NCI-H1417 treated with DMSO at 0.1 percent for 48 hours (cell line): ENCODE measurements around the gene RBBP5.
"Not testable (repeated sequence)": the region's sequence is repeated elsewhere in the genome, so short reads cannot be mapped to it uniquely, and the experiment has no call there.

Experiments used
- DNase-seq: peaks from one replicate; lab custom pipeline; 2025; lab: John Stamatoyannopoulos, UW

The RBBP5 gene, protein sequence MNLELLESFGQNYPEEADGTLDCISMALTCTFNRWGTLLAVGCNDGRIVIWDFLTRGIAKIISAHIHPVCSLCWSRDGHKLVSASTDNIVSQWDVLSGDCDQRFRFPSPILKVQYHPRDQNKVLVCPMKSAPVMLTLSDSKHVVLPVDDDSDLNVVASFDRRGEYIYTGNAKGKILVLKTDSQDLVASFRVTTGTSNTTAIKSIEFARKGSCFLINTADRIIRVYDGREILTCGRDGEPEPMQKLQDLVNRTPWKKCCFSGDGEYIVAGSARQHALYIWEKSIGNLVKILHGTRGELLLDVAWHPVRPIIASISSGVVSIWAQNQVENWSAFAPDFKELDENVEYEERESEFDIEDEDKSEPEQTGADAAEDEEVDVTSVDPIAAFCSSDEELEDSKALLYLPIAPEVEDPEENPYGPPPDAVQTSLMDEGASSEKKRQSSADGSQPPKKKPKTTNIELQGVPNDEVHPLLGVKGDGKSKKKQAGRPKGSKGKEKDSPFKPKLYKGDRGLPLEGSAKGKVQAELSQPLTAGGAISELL

DNA sequence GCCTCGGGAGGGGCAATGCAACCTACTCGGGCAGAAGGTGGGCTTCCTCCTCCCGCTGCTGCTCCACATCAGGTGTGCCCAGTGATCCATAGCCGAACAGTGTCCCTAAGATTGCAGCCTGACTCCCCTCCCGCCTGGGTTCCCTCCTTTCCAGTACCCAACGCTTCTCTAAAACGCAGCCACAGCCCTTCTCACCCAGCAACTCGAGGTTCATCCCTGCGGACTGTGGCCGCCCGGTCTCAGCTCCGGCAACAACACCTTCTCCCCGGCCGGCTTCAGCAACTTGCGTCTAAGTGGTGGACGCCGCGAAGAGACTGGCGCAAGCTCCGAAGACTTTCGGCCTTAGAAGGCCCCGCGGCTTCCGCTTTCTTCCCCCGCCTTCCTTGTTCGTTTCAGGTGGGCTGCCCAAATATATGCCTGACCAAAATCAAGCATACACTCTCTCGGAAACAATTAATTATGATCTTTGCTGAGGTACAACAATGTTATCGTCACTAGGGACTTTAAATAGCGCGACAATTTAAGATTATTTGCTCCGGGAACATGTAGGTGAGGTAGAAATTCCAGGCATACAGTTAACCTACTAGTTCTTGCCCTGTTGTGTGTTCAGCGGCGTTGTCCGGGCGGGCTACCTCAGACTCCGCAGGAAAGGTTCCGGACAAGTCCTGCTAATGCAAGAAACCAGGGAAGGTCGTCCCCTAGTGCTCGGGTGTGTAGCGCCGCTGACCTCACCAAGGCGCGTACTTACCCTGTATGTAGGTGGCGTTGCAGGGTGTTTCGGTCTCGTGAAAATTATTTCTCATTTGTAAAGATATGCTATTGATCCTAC, at the start of gene RBBP5:
TSS of gene RBBP5 (minus strand) at position 319 of the 829 bp plus-strand sequence. CDS start at position 214, 105 bp downstream.
- DNase-seq: peak; percentile 96

DNA sequence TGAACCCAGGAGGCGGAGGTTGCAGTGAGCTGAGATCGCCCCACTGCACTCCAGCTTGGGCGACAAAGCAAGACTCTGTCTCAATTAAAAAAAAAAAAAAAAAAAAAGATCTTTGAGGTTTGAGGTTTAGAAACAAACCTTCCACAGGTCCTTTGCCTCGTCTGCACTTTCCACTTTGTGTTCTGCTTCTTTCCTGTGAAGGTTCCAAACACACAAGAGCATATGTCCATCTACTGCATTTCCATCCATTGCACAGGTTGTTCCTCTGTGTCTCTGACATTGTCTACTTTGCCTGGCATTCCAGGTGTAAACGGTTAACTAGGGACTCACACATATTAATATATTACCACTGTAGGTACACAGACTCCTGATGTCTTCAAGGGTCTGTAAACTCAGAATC, 49.6 kb upstream of the RBBP5 start:
- DNase-seq: no peak

DNA sequence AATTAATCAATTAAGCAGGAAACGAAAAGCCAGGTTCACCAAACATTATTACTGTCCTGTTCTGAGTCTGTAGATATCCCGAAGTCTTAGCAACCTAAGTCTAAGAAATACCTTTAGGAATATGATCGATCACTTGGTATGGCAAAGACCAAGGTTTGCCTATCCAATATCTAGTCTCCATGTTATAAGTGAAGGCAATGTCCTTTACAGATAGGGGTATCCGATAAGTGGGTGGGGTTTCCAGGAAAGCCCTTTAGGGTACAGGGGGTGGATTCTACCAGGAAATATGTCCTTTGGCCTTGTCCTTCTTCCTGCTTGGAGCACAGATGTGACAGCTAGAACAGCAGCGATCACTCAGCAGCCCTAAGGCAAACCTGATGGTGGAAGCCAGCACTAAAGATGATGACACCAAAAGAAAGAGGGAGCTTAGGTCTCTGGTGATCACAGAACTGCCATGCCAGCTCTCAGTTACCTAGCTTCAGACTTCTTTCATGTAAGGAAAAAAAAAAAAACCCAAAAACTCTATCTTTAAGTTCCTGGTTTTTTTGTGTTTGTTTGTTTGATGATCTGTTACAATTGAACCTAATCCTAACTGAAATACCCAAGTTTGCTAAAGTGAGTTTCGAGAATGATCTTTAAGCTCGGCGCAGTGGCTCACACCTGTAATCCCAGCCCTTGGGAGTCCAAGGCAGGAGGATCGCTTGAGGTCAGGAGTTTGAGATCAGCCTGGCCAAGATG, 48.9 kb upstream of the RBBP5 start:
- DNase-seq: no peak

DNA sequence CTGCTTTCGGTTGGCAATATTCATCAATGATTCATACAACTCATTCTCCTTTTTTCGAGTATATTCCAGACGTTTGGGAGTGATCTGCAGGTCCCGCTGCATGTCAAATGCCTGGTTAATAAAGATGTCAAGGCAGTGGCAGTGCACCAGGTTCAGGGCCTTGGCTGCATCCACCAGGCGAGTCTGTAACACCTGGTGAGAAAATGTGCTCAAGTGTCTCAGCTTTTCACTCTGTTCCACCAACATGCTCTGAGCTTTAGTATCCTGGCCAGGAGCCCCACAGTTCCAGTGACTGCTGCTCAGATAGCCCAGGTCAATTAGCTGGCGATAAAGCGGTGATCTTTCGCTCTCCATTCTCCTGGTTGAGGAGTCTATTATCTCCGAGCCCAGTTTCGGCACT, 47.5 kb upstream of the RBBP5 start:
- no peak for DNase-seq

DNA sequence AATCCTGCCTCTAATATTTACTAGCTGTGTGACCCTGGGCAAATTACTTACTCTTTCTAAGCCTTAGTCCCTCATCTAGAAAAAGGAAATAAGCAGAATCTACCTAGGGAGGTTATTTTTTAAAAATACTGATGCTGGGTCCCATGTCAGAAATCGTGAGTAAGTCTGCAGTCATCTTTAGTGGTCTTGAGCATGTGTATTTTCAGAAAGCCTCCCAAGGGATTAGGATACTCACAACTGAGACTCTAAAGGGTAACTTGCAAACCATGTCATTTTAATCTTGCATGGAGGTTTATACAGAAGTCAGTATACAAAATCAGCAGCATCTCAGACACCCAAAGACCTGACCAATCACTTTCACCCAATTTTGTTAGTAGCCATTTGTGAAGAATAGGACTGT, 46.5 kb upstream of the RBBP5 start:
- no peak for DNase-seq

DNA sequence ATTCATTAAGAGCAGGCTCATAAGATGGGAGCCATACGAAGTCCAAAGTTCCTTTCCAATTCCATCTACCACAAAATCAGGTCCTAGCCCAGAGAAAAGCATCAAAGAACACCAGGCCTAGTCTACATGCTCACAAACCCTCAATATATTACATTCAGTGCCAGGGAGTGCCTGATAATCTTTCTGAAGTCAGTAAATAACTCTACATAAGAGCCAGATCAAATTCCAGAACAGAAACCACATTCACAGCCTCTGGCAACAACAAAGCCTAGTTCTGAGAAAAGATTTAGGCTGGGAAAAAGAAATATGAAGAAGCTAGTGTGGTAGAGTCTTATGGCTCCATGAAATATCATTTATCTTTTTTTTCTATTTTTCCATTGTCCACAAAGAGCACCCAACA, 40.5 kb upstream of the RBBP5 start:
- DNase-seq: no peak

DNA sequence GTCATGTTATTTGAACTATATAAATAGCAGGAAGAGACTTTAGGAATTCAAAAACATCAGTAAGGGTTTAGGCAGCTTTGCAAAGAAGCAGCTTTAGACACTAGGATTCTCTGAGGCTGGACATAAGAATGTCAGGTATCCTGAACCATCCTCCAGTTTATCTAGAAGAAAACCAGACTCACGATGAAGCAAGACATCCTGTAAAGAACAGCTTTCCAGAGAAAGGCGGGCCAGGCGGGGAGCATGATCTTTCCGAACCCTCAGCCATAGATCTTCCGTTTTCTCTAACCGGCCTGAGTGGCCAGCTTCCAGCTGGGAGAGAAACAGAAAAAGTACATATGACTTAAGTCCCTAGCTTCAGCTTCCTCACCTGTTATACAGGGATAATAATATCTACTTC, 39.3 kb upstream of the RBBP5 start:
- DNase-seq: no peak

DNA sequence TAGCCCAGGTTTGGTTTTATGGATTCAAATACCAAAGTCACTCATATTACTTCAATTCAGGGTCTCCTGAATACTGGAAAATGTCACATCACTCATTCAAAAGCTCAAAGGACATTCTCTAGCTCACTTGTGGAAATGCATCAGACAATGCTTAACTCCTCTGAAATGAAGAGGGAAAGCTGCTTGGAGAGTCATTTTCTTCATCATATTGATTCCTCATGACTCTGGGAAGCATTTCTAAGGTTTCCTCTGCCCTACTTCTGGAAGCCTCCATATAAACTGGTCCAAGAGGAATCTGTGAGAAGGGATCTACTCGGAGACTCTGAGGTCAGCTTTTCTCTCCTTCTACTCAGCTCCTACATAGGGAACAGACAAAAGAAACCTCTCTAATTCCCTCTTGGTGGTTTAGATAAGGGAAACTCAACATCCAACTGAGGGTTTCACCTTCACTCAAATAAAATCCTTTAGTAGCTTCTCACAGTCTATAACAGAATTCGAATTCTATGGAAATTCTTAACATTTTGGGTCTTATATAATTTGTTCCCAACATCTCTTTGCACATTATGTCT, 36.4 kb upstream of the RBBP5 start:
- no peak for DNase-seq

DNA sequence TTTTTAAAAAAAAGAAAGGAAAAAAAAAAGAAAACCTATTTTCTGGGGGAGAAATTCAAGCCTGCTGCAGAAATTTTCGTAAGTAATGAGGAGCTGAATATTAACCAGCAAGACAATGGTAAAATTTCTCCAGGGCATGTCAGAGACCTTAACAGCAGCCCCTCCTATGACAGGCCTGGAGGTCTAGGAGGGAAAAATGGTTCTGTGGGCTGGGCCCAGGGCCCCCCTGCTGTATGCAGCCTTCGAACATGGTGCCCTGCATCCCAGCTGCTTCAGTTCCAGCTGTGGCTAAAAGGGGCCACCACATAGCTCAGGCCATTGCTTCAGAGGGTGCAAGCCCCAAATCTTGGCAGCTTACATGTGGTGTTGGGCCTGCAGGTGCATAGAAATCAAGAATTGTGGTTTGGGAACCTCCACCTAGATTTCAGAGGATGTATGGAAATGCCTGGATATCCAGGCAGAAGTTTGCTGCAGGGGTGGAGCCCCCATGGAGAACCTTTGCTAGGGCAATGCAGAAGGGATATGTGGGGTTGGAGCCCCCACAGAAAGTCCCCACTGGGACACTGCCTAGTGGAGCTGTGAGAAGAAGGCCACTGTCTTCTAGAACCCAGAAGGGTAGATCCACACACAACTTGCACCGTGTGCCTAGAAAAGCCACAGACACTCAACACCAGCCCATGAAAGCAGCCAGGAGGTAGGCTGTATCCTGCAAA, 34.0 kb upstream of the RBBP5 start:
- not testable (repeated sequence) for DNase-seq

DNA sequence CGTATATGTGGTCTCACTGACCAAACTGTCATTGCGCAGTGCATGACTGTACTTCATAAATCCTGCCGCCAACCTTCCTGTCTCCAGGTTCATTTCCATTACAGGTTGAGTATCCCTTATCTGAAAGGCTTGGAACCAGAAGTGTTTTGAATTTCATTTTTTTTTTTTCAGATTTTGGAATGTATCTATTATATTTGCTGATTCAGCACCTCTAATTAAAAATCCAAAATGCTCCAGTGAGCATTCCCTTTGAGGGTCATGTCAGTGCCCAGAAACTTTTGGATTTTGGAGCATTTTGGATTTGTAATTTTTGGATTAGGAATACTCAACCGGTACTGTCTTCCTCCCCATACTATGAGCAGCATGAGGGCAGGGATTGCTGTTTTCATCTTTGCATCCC, 30.7 kb upstream of the RBBP5 start:
- no peak for DNase-seq

DNA sequence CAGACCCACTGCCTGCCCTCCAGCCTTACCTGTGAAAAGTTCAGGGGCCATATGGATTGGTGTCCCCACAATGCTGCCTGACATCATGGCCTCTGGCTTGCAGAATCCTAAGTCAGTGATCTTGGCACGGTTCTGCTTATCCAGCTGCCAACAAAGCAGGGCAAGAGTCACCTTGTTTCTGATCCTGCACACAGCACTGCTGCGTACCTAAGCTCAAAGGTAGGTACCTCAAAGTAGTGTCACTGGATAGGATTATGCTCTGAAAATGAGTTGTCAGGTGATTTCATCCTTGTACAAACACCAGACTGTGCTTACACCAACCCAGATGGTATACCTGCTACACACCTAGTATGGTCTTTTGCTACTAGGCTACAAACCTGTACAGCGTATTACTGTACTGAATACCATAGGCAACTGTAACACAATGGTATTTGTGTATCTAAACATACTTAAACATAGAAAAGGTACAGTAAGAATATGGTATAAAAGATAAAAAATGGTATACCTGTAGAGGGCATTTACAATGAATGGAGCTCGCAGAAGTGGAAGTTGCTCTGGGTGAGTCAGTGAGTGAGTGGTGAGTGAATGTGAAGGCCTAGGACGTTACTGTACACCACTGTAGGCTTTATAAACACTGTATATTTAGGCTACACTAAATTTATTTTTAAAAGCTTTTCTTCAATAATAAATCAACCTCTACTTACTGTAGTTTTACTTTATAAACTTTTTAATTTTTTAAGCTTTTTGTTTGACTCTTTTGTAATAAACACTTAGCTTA, 29.1 kb upstream of the RBBP5 start:
- no peak for DNase-seq

DNA sequence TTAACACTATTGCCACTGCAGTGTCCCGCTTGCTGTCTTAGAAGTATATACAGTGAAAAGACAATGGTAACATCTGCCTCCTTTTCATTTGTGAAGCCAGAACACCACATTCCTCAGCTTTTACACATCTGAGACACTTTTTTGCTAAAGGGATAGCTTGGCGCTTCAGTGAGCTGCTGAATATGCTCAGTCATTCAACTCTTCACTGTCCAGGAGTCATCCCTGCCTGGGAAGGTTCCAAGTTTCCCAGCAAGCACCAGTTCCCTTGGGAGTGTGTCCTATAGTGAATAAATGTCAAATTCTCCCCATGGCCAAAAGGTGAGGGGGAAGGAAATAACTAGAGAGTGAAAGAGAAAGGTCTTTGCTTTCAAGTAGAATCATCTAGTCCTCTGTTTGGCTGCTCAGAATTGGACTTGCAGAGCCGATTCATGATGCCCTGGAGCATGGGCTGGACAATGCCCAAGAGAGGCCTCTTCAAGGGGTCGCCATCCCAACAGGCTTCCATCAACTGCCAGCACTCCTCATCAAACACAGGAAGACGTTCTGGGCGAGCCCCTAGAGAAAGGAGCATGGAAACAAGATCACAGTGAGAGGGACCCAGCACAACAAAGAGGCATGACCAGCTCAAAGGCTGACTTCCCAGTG, 25.5 kb upstream of the RBBP5 start:
- DNase-seq: no peak

DNA sequence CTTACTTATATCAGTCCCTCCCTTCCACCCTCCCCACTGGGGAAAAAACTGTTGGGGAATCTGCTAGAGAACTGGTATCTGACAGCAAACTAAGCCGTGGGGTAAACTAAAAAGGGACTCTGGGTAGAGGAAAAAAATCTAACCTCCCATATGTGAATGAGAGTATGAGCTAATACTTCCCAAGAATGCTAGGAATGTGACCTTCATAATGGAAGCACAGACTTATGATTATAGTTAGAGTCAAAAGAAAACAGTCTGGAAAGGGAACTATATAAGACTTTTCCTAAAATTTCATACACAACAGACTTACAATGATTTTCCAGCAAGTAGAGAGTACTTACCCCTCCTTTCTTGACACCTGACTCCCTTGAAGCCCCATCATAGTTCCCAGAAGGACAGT, 23.0 kb upstream of the RBBP5 start:
- DNase-seq: no peak

DNA sequence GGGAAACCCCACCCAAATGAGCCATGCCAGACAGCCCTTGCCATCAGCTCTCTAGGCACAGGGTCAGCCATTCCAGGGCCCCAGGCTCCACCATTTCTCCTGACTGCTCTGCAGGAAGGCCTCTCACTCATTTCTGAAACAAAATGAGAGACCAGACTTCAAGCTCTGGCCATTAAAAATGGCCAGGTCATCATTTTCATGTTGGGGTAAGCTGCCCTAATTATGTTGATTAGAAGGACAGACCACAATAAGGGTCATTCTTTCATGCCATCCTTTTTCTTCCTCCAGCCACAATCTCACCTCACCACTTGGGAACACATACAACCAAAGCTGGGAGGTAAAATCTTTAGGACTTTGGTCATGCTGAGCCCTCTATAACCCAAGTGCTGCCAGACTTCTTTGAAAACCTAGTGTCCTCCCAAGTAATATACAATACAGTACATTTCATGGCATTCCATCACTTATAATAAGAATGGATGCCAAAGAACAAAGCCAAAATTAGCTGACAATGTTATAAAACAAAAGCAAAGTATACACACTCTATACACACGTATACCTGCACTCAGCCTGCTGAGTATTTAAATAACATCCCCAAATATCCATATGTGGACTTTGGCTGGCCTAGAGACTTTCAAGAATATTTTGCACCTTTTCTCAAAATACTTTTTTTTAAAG, 22.4 kb upstream of the RBBP5 start:
- no peak for DNase-seq

DNA sequence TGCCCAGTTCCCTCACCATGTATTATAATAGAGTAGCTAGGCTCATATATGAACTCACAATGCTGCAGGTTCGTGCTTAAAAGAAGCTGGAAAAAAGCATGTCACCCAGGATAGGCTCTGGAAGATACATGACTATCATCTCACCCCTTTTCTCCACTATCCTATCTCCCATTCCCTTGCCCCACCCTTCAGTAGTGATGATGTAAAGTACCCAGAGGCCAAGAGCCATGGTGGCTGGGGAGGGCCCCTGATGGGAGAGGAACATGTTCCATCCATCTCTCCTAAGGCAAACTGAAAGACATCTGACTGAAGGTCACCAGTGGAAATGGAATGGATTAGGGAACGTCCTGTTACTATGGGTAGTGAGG, 20.3 kb upstream of the RBBP5 start:
- DNase-seq: no peak

DNA sequence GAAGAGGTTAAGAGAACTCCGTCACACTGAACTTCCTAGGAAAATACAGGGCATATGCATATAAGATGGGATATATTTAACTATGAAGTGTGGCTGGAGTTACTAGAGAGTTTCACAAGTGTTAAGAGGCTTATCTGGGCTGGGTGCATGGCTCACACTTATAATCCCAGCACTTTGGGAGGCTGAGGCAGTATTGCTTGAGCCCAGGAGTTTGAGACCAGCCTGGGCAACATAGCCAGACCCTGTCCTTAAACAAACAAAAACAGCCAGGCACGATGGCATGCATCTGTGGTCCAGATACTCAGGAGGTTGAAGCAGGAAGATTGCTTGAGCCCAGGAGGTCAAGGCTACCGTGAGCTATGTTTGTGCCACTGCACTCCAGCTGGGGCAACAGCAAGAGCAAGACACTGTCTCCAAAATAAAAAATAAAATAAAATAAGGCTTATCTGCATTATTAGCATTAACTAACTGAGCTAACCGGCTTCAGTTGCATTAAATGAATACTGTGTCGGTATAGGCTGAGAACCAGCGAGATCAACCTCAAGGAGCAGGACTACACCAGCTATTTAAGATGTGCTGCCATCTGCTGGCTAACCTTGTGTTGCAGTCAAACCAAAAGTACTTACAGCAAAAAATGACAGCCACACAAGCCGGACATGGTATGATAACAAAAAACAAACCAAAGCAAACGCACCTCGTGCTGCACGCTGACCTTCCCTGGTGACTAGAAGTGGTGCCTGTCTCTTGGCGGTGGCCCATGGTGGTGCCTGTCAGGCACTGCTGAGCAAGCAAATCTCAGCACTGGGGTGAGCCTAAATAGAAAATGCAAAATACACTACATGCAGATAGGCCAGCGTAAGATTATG, 19.7 kb upstream of the RBBP5 start:
- no peak for DNase-seq

DNA sequence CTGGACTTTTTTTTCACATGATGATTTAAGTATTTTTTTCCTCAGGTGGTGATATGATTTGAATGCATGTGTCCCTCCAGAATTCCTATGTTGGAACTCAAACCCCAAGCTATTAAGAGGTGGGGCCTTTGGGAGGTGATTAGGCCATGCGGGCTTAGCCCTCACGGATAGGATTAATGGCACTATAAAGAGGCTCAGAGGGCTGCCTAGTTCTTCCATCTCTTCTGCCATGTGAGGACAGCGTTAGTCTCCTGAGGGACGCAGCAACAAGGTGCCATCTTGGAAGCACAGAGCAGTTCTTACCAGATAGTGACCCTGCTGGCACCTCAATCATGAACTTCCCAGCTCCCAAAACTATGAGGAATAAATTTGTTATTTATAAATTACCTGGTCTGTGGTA, 18.3 kb upstream of the RBBP5 start:
- DNase-seq: no peak

DNA sequence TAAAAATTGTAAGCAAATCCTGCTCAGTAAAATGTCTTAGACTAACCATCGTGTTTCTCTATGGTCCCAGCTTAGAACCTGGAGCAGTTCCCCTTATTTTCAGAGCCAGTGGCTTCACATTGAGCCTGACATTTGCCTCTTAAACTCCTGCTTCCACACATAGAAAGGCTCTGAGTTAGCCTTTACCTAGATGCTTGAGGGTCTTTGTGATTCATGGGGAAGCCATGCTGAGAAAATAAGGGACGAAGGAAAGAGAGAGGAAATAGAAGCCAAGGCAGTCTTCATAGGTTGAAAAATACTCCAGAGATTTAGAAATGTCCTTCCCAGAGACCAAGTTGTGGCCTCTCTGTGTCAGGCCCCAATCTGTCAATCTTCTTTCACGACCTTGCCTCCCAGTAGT, 16.1 kb upstream of the RBBP5 start:
- DNase-seq: no peak

DNA sequence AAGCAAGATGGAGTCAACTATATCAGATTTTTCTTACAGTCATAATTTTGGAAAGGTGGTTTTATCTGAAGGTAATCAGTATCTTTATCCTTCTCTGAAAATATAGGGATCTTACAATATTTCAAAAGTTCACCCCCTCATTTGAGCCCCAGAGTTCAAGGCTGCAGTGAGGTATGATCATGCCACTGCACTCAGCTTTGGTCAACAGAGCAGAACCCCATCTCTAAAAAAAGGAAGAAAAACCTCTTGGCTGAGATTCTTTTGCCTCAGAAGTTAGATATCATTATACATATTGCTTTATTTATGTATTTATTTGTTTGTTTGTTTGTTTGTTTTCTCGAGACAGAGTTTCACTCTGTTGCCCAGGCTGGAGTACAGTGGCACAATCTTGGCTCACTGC, 11.5 kb upstream of the RBBP5 start:
- DNase-seq: no peak
